NCI-H2227 (cell line): ENCODE results near the gene TCP11.

Experiments used
- DNase-seq: peaks from one replicate; lab custom pipeline; 2025; ENCODE audit not compliant: unreplicated experiment; lab: John Stamatoyannopoulos, UW

The TCP11 gene

GRCh38 chr6:35082733-35083403 is 58.3 kb downstream of the TCP11 start:
- no peak for DNase-seq

GRCh38 chr6:35082046-35082732 is 59.0 kb downstream of the TCP11 start:
- no peak for DNase-seq

- DNase-seq, result no peak
Measured at GRCh38 chr6:35081426-35081851, 59.7 kb downstream of the TCP11 start.

DNA sequence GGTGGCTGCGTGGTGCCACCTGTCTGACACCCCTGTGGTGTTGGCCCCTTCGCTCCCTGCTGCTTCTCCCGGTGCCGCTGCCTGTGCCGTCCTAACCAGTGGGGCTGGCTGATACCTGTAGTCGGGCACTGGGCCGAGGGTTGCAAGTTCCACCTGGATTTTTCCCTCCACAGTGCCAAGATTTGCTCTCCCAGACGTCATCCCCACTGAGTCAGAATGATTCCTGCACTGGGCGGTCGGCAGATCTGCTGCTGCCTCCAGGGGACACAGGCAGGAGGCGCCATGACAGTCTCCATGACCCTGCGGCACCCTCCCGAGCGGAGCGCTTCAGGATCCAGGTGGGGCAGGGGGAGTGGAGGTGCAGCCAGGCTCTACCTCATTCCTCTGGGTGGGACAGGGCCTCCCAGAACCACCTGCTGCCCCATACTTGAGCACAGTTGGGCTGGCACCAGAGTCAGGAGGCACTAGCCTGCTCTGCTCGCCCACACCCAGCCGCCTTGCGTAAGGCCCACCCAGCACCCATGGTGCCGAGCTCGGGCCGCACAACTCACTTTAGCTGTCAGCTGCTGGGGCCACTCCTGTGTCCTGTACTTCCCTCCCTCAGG is 60.2 kb downstream of the TCP11 start:
- no peak for DNase-seq

DNA sequence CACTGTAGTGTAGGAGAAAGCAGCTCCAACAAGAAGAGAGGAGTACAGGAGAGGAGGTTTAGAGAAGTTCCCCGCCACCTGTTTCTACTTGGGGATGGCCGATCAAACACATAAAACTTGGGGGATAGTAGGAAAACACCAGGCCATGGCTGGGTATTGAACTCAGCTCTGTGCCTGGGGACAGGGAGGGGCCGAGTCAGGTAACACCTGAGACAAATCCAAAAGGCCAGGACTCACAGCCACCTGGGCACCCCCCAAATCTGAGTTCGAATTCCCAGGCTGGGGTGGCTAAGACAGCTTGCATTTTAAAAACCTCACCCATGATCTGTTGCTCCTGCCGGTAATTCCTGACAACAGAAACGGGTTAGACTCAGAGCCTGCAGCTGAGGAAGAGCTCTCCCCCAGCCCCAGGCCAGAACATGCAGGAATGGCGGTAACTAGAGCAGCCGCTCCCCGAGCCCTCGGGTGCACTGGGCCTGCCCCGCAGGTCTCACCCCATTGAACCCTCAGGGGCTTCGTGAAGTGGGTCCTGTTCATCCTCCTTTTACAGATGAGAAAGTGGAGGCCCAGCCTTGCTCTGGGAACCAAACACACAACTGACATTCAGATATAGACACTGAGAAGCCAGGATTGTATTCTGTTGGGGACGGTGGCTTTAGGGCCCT is 61.0 kb downstream of the TCP11 start:
- no peak for DNase-seq

DNA sequence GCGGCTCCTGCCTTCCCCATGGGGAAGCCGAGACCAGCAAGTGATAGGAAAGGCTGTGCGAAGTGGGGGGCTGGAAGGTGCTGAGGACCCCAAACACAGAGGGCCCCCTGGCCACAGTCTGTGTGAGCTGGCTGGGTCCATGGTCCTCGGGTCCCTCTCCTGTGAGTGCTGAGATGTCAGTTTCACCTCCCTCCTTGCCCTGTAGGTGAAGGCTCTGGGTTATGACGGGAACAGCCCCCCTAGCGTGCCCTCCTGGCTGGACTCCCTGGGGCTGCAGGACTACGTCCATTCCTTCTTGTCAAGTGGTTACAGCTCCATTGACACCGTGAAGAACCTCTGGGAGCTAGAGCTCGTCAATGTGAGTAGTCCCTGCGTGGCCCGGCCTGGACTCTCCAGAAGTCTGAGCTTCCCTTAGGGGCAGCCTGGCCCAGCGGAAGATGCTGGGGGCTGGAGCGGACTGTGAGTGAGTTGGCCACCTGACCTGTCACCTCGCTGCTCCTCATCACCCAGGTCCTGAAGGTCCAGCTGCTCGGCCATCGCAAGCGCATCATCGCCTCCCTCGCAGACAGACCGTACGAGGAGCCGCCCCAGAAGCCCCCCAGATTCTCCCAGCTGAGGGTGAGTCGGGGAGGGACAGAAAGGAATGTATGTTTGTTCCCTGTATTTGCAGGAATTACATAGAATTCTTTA is 61.7 kb downstream of the TCP11 start:
- no peak for DNase-seq

GRCh38 chr6:35078896-35079295 is 62.2 kb downstream of the TCP11 start:
- DNase-seq, result no peak

DNA sequence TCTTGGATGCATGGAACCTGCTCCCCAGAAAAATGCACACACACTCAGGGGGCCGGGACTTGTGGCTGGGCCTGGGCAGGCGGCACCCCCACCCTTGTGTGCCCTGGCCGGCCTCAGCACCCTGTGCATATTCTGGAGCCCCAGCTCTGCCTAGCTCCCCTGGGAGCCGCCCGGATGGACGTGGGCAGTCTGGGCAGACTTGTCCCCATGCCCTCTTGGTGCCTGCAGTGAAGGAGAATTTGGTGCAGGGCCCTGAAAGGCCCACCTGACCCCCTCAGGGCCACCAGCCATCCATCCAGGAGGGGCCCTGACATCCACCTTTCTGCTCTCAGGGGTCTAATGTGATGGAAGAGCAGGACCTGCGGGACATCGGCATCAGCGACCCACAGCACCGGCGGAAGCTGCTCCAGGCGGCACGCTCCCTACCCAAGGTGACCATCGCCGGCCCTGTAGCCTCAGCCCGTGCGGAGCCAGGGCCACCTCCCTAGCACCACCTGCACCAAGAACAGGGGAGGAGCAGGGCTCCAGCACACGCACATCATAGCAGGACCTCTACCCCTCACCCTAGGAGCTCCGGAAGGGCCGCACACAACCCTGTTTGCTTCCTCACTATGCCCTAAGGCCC is 62.8 kb downstream of the TCP11 start:
- DNase-seq, result no peak

DNA sequence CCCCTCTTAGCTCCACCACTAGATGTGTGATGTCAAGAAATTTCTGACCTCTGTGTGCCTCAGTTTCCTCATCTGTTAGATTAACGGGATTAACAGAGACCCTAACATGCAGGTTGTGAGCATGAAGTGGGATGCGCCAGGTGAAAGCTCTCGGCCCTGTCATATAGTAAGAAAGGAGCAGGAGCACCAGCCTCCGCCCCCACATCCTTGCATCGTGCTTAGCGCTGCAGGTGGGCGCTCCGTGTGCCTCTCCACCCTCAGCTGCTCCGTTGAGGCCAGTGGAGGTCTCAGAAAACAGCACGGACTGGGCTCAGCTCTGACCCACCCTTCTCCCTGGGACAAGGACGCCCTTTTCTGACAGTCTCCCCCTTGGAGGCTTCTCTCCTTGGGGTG is 63.4 kb downstream of the TCP11 start:
- DNase-seq, result no peak

DNA sequence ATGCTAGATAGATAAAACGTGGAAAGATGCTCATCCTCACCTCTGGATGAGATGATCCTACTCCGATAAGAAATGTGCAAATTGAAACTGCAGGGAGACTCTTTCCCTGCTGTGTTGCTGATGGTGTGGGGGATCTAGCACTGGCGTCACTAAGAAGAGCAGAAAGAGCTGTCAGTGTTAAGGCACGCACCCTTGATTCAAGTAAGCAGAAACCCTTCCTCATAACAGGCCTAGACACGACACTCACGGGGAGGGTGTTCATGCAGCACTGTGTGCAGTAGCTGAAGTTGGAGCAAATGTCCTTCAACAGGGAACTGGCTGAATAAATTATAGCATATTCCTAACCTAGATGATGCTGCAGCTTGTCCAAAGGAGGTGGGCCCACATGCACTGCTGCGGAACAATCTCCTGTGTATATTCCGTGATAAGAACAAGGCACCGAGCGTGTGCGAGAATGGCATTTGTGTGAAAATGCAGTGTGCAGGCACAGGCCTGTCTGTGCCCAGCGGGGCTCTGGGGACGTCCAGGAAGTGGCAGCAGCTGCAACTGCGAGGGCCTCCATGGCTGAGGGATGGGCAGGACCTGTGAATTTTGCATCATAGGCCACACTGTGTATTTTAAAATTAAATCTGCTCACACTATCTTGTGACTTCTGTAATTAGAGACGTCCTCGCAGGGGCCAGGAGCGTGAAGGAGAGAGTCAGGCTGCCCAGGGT is 64.0 kb downstream of the TCP11 start:
- no peak for DNase-seq

DNA sequence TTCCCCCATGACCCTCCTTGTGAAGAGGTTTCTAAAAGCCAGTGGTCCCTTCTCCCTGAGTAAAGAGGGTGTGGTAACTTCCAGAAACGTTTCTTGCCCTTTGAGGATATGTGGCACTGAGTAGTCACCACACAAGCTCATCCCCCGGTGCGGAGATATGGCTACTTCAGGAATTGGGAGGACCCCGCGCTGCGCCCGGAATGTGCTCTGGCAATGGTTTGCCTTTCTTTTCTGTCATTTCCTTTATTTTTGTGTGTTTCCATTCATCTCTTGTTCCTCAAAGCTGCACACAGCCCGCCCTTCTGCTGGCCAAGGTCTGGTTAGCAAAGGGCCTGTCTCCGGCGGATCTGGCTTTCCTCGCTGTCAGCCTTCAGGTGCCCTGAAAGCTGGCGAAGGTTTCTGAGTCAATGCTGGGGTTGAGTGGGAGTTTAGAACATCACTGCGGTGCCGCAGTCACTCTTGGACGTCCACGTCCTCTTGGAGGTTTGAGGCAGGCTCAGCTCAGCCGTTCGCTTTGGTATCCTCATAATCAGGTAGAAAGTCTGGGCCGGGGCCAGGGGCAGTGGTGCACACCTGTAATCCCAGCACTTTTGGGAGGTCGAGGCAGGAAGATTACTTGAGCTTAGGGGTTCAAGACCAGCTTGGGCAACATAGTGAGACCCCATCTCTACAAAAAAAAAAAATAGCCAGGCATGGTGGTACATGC is 67.2 kb downstream of the TCP11 start:
- DNase-seq, result no peak

- no peak for DNase-seq
Measured at GRCh38 chr6:35073211-35073610, 67.9 kb downstream of the TCP11 start.

GRCh38 chr6:35072698-35073055 is 68.5 kb downstream of the TCP11 start:
- DNase-seq, result no peak

GRCh38 chr6:35072051-35072697 is 69.0 kb downstream of the TCP11 start:
- DNase-seq, result no peak

GRCh38 chr6:35071347-35071994 is 69.7 kb downstream of the TCP11 start:
- no peak for DNase-seq

- no peak for DNase-seq
Measured at GRCh38 chr6:35070111-35070510, 71.0 kb downstream of the TCP11 start.

- DNase-seq, result no peak
Measured at GRCh38 chr6:35069262-35069661, 71.9 kb downstream of the TCP11 start.

- no peak for DNase-seq
Measured at GRCh38 chr6:35068644-35069043, 72.5 kb downstream of the TCP11 start.

DNA sequence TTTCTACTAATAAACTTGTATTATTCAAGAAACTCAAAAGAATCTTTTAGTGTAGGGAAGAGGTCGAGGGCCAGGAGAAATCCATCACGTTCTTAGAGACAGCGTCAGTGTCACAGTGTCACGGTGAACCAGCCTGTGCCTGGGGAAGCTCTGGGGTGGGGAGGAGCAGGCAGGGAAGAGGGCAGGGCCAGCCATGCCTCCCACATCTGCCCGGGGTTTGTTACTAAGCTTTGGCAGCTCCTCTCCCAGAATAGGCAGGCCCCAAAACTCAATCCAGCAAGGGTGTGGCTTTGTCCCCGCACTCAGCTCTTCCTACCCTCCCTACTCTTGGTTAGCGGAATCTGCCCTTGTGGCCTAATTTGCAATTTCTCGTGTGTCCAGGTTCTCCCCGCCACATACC is 72.9 kb downstream of the TCP11 start:
- no peak for DNase-seq
